Neuronal stem cell (in vitro differentiated cells): ENCODE results near the gene BLM.

Source experiments
- DNase-seq: peaks from one replicate; pipeline ENCODE4 v3.0.0-alpha.2; 2013; ENCODE audit warnings: low spot score
- H2AFZ ChIP-seq: one replicate; pipeline ENCODE4 v1.6.1; 2013; ENCODE audit warnings: mild to moderate bottlenecking, low read length, inconsistent platforms
- H2AK5ac ChIP-seq: 2 replicates; pipeline ENCODE4 v1.6.1; 2013; ENCODE audit warnings: low read depth, mild to moderate bottlenecking, inconsistent platforms, low read length, moderate library complexity, mixed read lengths
- H2BK120ac ChIP-seq: 2 replicates; pipeline ENCODE4 v1.6.1; 2013; ENCODE audit warnings: low read depth, mild to moderate bottlenecking, inconsistent platforms, low read length, moderate library complexity, mixed read lengths
- H2BK12ac ChIP-seq: one replicate; pipeline ENCODE4 v1.6.1; 2013; ENCODE audit warnings: low read length, inconsistent platforms
- H2BK15ac ChIP-seq: 2 replicates; pipeline ENCODE4 v1.6.1; 2013; ENCODE audit warnings: mild to moderate bottlenecking, low read length, inconsistent platforms, mixed read lengths
- H2BK5ac ChIP-seq: one replicate; pipeline ENCODE4 v1.6.1; 2013; ENCODE audit warnings: inconsistent platforms, mild to moderate bottlenecking, low read length, moderate library complexity
- H3K14ac ChIP-seq: one replicate; pipeline ENCODE4 v1.6.1; 2013; ENCODE audit warnings: low read length, inconsistent platforms
- H3K18ac ChIP-seq: 2 replicates; pipeline ENCODE4 v1.6.1; 2013; ENCODE audit warnings: low read length, inconsistent platforms
- H3K23ac ChIP-seq: 2 replicates; pipeline ENCODE4 v1.6.1; 2013; ENCODE audit warnings: low read depth, mild to moderate bottlenecking, mixed read lengths, low read length, inconsistent platforms; ENCODE audit not compliant: poor library complexity
- H3K27ac ChIP-seq: replicated peaks from 3 replicates; pipeline ENCODE4 v1.5.1; 2013; ENCODE audit warnings: low read length, inconsistent platforms
- H3K27me3 ChIP-seq, 3 experiments: 2 replicates each; pipeline ENCODE4 v1.6.1; 2013; ENCODE audit warnings: low read length in 3 of 3, mild to moderate bottlenecking in 2 of 3, inconsistent platforms in 1 of 3, low read depth in 1 of 3, mixed read lengths in 1 of 3, moderate library complexity in 1 of 3; ENCODE audit not compliant: control insufficient read depth in 3 of 3, insufficient read depth in 3 of 3
- H3K36me3 ChIP-seq, 2 donors: replicated peaks in 1 of 2; 2 replicates each; pipeline ENCODE4 v1.6.1; 2013; ENCODE audit warnings: low read length in 2 of 2; ENCODE audit not compliant: control insufficient read depth in 2 of 2, insufficient read depth in 2 of 2
- H3K4ac ChIP-seq: 2 replicates; pipeline ENCODE4 v1.6.1; 2013; ENCODE audit warnings: inconsistent platforms, mild to moderate bottlenecking, low read length, moderate library complexity
- H3K4me1 ChIP-seq, 2 donors: 1 replicate in 1 of 2; 2 replicates in 1 of 2; pipeline ENCODE4 v1.6.1; 2013; ENCODE audit warnings: low read length in 2 of 2, low read depth in 1 of 2; ENCODE audit not compliant: control insufficient read depth in 2 of 2, insufficient read depth in 1 of 2
- H3K4me2 ChIP-seq: one replicate; pipeline ENCODE4 v1.6.1; 2013; ENCODE audit warnings: mild to moderate bottlenecking, low read length, inconsistent platforms; ENCODE audit not compliant: insufficient read depth, poor library complexity, severe bottlenecking
- H3K4me3 ChIP-seq, 2 donors: 2 replicates each; pipeline ENCODE4 v1.5.1; 2013; ENCODE audit warnings: low read length in 2 of 2, mild to moderate bottlenecking in 2 of 2, inconsistent platforms in 1 of 2, moderate library complexity in 1 of 2
- H3K79me1 ChIP-seq: one replicate; pipeline ENCODE4 v1.6.1; 2013; ENCODE audit warnings: low read depth, mild to moderate bottlenecking, inconsistent platforms, low read length, moderate library complexity
- H3K9ac ChIP-seq: one replicate; pipeline ENCODE4 v1.6.1; 2013; ENCODE audit warnings: mild to moderate bottlenecking, low read depth, low read length, inconsistent platforms; ENCODE audit not compliant: poor library complexity
- H3K9me3 ChIP-seq, 2 donors: replicated peaks in 1 of 2; 2 replicates each; pipeline versions ENCODE3 to v1.6.1; 2013; ENCODE audit warnings: low read length in 2 of 2, mild to moderate bottlenecking in 2 of 2, inconsistent platforms in 1 of 2, low read depth in 1 of 2, mixed read lengths in 1 of 2, moderate library complexity in 1 of 2; ENCODE audit not compliant: control insufficient read depth in 2 of 2, insufficient read depth in 1 of 2
- H4K8ac ChIP-seq: one replicate; pipeline ENCODE4 v1.6.1; 2013; ENCODE audit warnings: low read depth, mild to moderate bottlenecking, inconsistent platforms, low read length, moderate library complexity
- H4K91ac ChIP-seq: one replicate; pipeline ENCODE4 v1.6.1; 2013; ENCODE audit warnings: low read length, low read depth, mild to moderate bottlenecking, inconsistent platforms; ENCODE audit not compliant: poor library complexity
- WGBS, 2 donors: extraction: QIAGEN DNeasy Blood & Tissue Kit; methylation state at CpG; one replicate each; pipeline ENCODE4 v1.1.7; 2013; ENCODE audit warnings: missing lambda C conversion rate in 2 of 2, mixed read lengths in 1 of 2; ENCODE audit not compliant: insufficient read length in 2 of 2, insufficient replicate concordance in 1 of 2; ENCODE audit errors: extremely low coverage in 2 of 2; 5-methylcytosine and 5-hydroxymethylcytosine counted together

The BLM gene

GRCh38 chr15:90809536-90809935 is 92.4 kb downstream of the BLM start:
- no peak overlapping the region for H4K91ac ChIP-seq
- no peak overlapping the region for H3K9ac ChIP-seq
- H2AK5ac ChIP-seq, result no peak overlapping the region
- H2BK120ac ChIP-seq, result no peak overlapping the region
- no peak overlapping the region for H3K14ac ChIP-seq
- H3K4me2 ChIP-seq, result no peak overlapping the region
- H3K9me3 ChIP-seq, result peaks cover 0 to 2% of the 10 kb centered on the region in 2 donors
- no peak overlapping the region for H3K4me3 ChIP-seq
- peaks cover 28 to 98% of the 10 kb centered on the region in 2 donors for H3K36me3 ChIP-seq
- no CpG with 5 or more reads among the region's 4 CpGs for WGBS, 2 donors
- H3K23ac ChIP-seq, result no peak overlapping the region
- no peak overlapping the region for H2BK5ac ChIP-seq
- H4K8ac ChIP-seq, result no peak overlapping the region
- H3K18ac ChIP-seq, result no peak overlapping the region
- H2BK12ac ChIP-seq, result no peak overlapping the region
- no peak for DNase-seq
- H3K27me3 ChIP-seq, result no peaks in the 10 kb centered on the region
- H2AFZ ChIP-seq, result no peak overlapping the region
- no peaks in the 10 kb centered on the region for H3K79me1 ChIP-seq
- H3K27ac ChIP-seq, result no peak overlapping the region
- no peak overlapping the region for H3K4ac ChIP-seq
- no peaks in the 10 kb centered on the region for H3K4me1 ChIP-seq
- no peak overlapping the region for H2BK15ac ChIP-seq

GRCh38 chr15:90810354-90810753 is 93.2 kb downstream of the BLM start:
- Histone ChIP-seq H2AFZ (no peak overlapping the region), H3K4me3 (no peak overlapping the region), H3K23ac (no peak overlapping the region), H3K4me2 (no peak overlapping the region), H4K91ac (no peak overlapping the region), H2BK12ac (no peak overlapping the region), H3K36me3 (peaks cover 31 to 99% of the 10 kb centered on the region in 2 donors), H2BK120ac (no peak overlapping the region), H3K14ac (no peak overlapping the region), H2BK15ac (no peak overlapping the region), H2BK5ac (no peak overlapping the region), H2AK5ac (no peak overlapping the region), H3K9ac (no peak overlapping the region), H4K8ac (no peak overlapping the region), H3K9me3 (peaks cover 0 to 2% of the 10 kb centered on the region in 2 donors), H3K4me1 (no peaks in the 10 kb centered on the region), H3K27me3 (no peaks in the 10 kb centered on the region), H3K4ac (no peak overlapping the region), H3K18ac (no peak overlapping the region), H3K27ac (no peak overlapping the region), H3K79me1 (no peaks in the 10 kb centered on the region)
- DNase-seq, result no peak
- no CpG with 5 or more reads among the region's 4 CpGs for WGBS, 2 donors

DNA sequence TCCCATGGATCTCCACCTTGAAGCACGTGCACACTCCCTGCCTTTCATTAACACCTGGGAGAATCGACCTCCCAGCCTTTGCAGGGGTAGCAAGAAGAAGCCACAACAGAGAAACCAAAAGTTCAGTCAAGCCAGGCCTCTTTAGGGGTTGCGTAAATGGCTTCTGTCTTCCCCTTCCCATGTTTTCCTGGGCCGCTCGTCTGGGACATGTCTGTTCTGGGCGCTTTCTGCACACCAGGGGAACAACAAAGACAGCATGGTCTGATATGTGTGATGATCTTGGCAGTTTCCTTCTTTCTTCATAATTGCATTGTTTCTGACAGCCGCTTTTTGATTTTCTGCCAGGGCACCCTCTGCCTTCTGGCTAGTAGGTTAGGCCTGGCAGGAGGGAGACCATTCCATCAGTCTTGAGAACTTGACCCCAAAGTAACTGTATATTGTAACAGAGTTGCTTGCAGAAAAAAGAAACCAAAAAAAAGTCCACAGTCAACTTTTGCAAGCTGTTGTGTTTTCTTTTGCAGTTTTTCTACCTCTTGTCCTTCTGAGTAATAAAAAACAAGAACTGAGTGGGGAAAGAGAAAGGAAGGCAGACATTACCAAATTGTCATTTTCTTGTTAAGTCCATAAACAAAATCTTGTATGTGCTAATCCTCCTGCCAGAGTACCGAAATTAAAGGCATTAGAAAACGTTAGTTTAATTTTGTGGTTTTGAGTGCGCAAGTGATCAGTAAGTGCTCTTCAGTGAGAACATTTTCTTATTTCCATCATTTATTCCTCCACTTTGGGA is 95.2 kb downstream of the BLM start:
- no peak overlapping the region for H3K14ac ChIP-seq
- no peak overlapping the region for H3K4me3 ChIP-seq
- H3K36me3 ChIP-seq, result peaks cover 38 to 90% of the 10 kb centered on the region in 2 donors
- no peak overlapping the region for H3K4me2 ChIP-seq
- H3K9ac ChIP-seq, result no peak overlapping the region
- no peak overlapping the region for H2AFZ ChIP-seq
- no peaks in the 10 kb centered on the region for H3K79me1 ChIP-seq
- H4K8ac ChIP-seq, result no peak overlapping the region
- peaks cover 0 to 2% of the 10 kb centered on the region in 2 donors for H3K9me3 ChIP-seq
- no peak overlapping the region for H4K91ac ChIP-seq
- no peak overlapping the region for H3K27ac ChIP-seq
- peaks cover 0 to 2% of the 10 kb centered on the region in 2 donors for H3K4me1 ChIP-seq
- no peak overlapping the region for H2AK5ac ChIP-seq
- no peak overlapping the region for H3K18ac ChIP-seq
- no peak overlapping the region for H2BK120ac ChIP-seq
- H3K23ac ChIP-seq, result no peak overlapping the region
- WGBS, 2 donors, result no CpG with 5 or more reads among the region's 10 CpGs
- no peak overlapping the region for H3K4ac ChIP-seq
- H2BK5ac ChIP-seq, result no peak overlapping the region
- DNase-seq, result no peak
- H2BK15ac ChIP-seq, result no peak overlapping the region
- H2BK12ac ChIP-seq, result no peak overlapping the region
- no peaks in the 10 kb centered on the region for H3K27me3 ChIP-seq

GRCh38 chr15:90812958-90813265 is 95.8 kb downstream of the BLM start:
- H2AFZ ChIP-seq, result no peak overlapping the region
- no peak overlapping the region for H3K4ac ChIP-seq
- no peak overlapping the region for H3K4me3 ChIP-seq
- H2BK5ac ChIP-seq, result no peak overlapping the region
- no peaks in the 10 kb centered on the region for H3K27me3 ChIP-seq
- H3K4me1 ChIP-seq, result peaks cover 0 to 2% of the 10 kb centered on the region in 2 donors
- no peak overlapping the region for H3K14ac ChIP-seq
- H3K18ac ChIP-seq, result no peak overlapping the region
- no peak overlapping the region for H2BK12ac ChIP-seq
- no peak overlapping the region for H2BK15ac ChIP-seq
- H3K4me2 ChIP-seq, result no peak overlapping the region
- H3K27ac ChIP-seq, result no peak overlapping the region
- H2BK120ac ChIP-seq, result no peak overlapping the region
- H4K8ac ChIP-seq, result no peak overlapping the region
- WGBS, 2 donors, result no CpG with 5 or more reads among the region's 6 CpGs
- H2AK5ac ChIP-seq, result no peak overlapping the region
- H3K36me3 ChIP-seq, result peaks cover 36 to 84% of the 10 kb centered on the region in 2 donors
- DNase-seq, result no peak
- no peak overlapping the region for H4K91ac ChIP-seq
- no peak overlapping the region for H3K23ac ChIP-seq
- no peak overlapping the region for H3K9ac ChIP-seq
- H3K9me3 ChIP-seq, result peaks cover 0 to 2% of the 10 kb centered on the region in 2 donors
- no peaks in the 10 kb centered on the region for H3K79me1 ChIP-seq
